H1 (cell line): ENCODE results near the gene SYNPO.

Source experiments
- CTCF ChIP-seq, 3 experiments: IDR thresholded peaks; 1 replicate in 2 of 3; 2 replicates in 1 of 3; pipeline versions ENCODE4 v1.5.1 to v1.6.1; 2011; ENCODE audit warnings: low read length in 3 of 3, mild to moderate bottlenecking in 3 of 3, inconsistent platforms in 2 of 3, low read depth in 1 of 3, moderate library complexity in 1 of 3; ENCODE audit not compliant: insufficient read depth in 1 of 3; ENCODE audit errors: control extremely low read depth in 1 of 3
- EP300 ChIP-seq, 2 experiments: IDR thresholded peaks; 1 replicate in 1 of 2; 2 replicates in 1 of 2; pipeline ENCODE4 v1.6.1; 2011 to 2012; ENCODE audit warnings: low read depth in 2 of 2, low read length in 2 of 2, mild to moderate bottlenecking in 2 of 2, borderline replicate concordance in 1 of 2, inconsistent platforms in 1 of 2, moderate library complexity in 1 of 2
- GTF2F1 ChIP-seq: IDR thresholded peaks from 2 replicates; pipeline ENCODE4 v1.6.1; 2012; ENCODE audit warnings: low read depth, low read length, improper control_type of control experiment, borderline replicate concordance
- HDAC2 ChIP-seq, 2 experiments: fragments of 300-600 bp in 1 of 2; sonication (generic) in 1 of 2; IDR thresholded peaks; 2 replicates each; pipeline ENCODE4 v1.6.1; 2011 to 2012; ENCODE audit warnings: low read depth in 2 of 2, low read length in 2 of 2, mild to moderate bottlenecking in 2 of 2, moderate library complexity in 2 of 2, borderline replicate concordance in 1 of 2, inconsistent platforms in 1 of 2
- KDM1A ChIP-seq: fragments of 200-600, 300-600 bp; sonication (generic); IDR thresholded peaks from 2 replicates; pipeline ENCODE4 v1.7.1; 2016; ENCODE audit warnings: mild to moderate bottlenecking, low read length, borderline replicate concordance
- PHF8 ChIP-seq: fragments of 200-600 bp; sonication (generic); conservative IDR thresholded peaks from 2 replicates; pipeline ENCODE4 v1.7.1; 2012; ENCODE audit warnings: low read depth, mild to moderate bottlenecking, inconsistent platforms, low read length, moderate library complexity
- POLR2A ChIP-seq, 2 experiments: IDR thresholded peaks; 1 replicate in 1 of 2; 2 replicates in 1 of 2; pipeline ENCODE4 v1.6.1; 2011; ENCODE audit warnings: low read depth in 2 of 2, low read length in 2 of 2, mild to moderate bottlenecking in 2 of 2; ENCODE audit errors: control extremely low read depth in 1 of 2
- POU5F1 ChIP-seq: IDR thresholded peaks from 2 replicates; pipeline ENCODE4 v1.6.1; 2011; ENCODE audit warnings: low read depth, mild to moderate bottlenecking, low read length, moderate library complexity
- RAD21 ChIP-seq, 2 experiments: IDR thresholded peaks in 1 of 2; conservative IDR thresholded peaks in 1 of 2; 2 replicates each; pipeline ENCODE4 v1.6.1; 2011; ENCODE audit warnings: low read depth in 2 of 2, low read length in 2 of 2, improper control_type of control experiment in 1 of 2, inconsistent platforms in 1 of 2, mild to moderate bottlenecking in 1 of 2, moderate library complexity in 1 of 2
- RFX5 ChIP-seq: IDR thresholded peaks from 2 replicates; pipeline ENCODE4 v1.6.1; 2011; ENCODE audit warnings: low read depth, low read length, improper control_type of control experiment, borderline replicate concordance
- RNF2 ChIP-seq: fragments of 200-900, 300-1000 bp; sonication (generic); IDR thresholded peaks from 2 replicates; pipeline ENCODE4 v1.7.1; 2016; ENCODE audit warnings: borderline replicate concordance, low read depth, mild to moderate bottlenecking, antibody characterized with exemption, low read length; ENCODE audit not compliant: poor library complexity, severe bottlenecking; ENCODE audit errors: missing control alignments
- SIX5 ChIP-seq: IDR thresholded peaks from 2 replicates; pipeline ENCODE4 v1.6.1; 2011; ENCODE audit warnings: mild to moderate bottlenecking, low read depth, low read length

DNA sequence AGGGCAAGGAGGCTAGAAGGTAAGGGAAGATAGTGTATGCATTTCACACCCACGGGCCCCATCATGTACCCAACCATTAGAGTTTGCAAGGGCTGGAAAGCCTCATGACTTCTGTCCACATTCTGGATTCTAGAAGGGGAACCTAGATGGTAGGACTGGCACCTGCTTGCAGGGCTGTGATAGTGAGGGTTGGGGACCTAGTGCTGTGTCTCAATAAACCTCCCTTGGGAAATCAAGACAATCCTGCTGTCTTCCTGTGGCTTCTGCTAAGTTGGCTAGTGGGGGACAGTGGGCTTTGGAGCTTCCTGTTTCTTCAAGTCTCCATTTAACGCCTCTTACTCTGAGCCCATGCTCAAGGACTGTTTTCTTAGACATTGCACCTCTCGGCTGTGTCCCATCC, 43.6 kb upstream of the SYNPO start:
- TF ChIP-seq RNF2 (no peak), RFX5 (no peak), SIX5 (no peak), CTCF (IDR thresholded peaks at IDR 0.05; ENCODE audit: control extremely low read depth in 1 of 3, insufficient read depth in 1 of 3, low read depth in 1 of 3, low read length in 3 of 3) (no peak), RAD21 (IDR thresholded peaks at IDR 0.05 in 1 of 2, conservative IDR thresholded peaks at IDR 0.05 in 1 of 2; ENCODE audit: low read depth in 2 of 2, low read length in 2 of 2) (no peak), EP300 (IDR thresholded peaks at IDR 0.05; ENCODE audit: borderline replicate concordance in 1 of 2, low read depth in 2 of 2, low read length in 2 of 2) (no peak), PHF8 (no peak), POLR2A (IDR thresholded peaks at IDR 0.05; ENCODE audit: control extremely low read depth in 1 of 2, low read depth in 2 of 2, low read length in 2 of 2) (no peak), GTF2F1 (no peak), KDM1A (no peak), HDAC2 (IDR thresholded peaks at IDR 0.05; ENCODE audit: borderline replicate concordance in 1 of 2, low read depth in 2 of 2, low read length in 2 of 2) (no peak), POU5F1 (no peak)
